NB4 (cell line): ENCODE measurements around the gene RAET1G.
"Not testable (repeated sequence)": the region's sequence is repeated elsewhere in the genome, so short reads cannot be mapped to it uniquely, and the experiment has no call there.

Experiments used
- POLR2A ChIP-seq: IDR thresholded peaks from 2 replicates; pipeline ENCODE4 v1.6.1; 2011; ENCODE audit warnings: mild to moderate bottlenecking; ENCODE audit not compliant: insufficient read length; ENCODE audit errors: extremely low read depth
- TF ChIP-seq, protein P1 (sequence below): IDR thresholded peaks from one replicate; pipeline ENCODE4 v1.5.1; 2012; ENCODE audit warnings: low read depth, low read length

DNA sequence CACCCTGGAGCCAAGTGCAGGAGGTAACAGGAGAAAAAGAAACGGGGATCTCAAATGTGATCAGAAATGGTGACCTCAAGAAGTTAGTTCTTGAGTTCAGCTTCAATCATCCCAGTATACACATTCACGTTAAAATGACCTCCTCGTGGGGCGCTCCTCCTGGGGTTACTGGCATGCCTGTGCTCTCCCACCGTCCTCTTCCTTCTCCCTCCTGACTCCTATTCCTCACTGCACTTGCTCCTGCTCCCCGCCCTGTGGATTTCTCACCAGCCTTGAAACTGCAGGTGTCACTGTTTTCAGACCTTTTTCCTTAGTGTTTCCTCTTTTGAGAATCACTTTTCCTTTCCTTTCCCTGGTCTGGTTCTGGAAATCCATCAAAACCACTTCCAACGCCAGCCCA is 23.7 kb upstream of the RAET1G start:
- TF ChIP-seq, protein P1, sequence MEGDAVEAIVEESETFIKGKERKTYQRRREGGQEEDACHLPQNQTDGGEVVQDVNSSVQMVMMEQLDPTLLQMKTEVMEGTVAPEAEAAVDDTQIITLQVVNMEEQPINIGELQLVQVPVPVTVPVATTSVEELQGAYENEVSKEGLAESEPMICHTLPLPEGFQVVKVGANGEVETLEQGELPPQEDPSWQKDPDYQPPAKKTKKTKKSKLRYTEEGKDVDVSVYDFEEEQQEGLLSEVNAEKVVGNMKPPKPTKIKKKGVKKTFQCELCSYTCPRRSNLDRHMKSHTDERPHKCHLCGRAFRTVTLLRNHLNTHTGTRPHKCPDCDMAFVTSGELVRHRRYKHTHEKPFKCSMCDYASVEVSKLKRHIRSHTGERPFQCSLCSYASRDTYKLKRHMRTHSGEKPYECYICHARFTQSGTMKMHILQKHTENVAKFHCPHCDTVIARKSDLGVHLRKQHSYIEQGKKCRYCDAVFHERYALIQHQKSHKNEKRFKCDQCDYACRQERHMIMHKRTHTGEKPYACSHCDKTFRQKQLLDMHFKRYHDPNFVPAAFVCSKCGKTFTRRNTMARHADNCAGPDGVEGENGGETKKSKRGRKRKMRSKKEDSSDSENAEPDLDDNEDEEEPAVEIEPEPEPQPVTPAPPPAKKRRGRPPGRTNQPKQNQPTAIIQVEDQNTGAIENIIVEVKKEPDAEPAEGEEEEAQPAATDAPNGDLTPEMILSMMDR = not testable (repeated sequence)
- TF ChIP-seq POLR2A = not testable (repeated sequence)
